GM18868 (cell line): Measurements from ENCODE around the gene DNAJC27.
"Not testable (repeated sequence)": the region's sequence is repeated elsewhere in the genome, so short reads cannot be mapped to it uniquely, and the experiment has no call there.

Source experiments
- ATAC-seq: cut with Tn5 transposase; IDR thresholded peaks from one replicate; pipeline ENCODE4 v1.9.1; 2021; ENCODE audit warnings: mild to moderate bottlenecking, moderate library complexity; ENCODE audit not compliant: unreplicated experiment

DNAJC27 gene

GRCh38 chr2:24971536-24972314, at the start of gene DNAJC27:
TSS of gene DNAJC27 (minus strand) at chr2:24971955. CDS start at chr2:24971904, 51 bp downstream.
- peak; percentile 89 for ATAC-seq

GRCh38 chr2:25018681-25019080, 46.9 kb upstream of the DNAJC27 start:
- no peak for ATAC-seq

- ATAC-seq: no peak
Observed at GRCh38 chr2:25014631-25015030, 42.9 kb upstream of the DNAJC27 start.

- not testable (repeated sequence) for ATAC-seq
Observed at GRCh38 chr2:25011342-25011741, 39.6 kb upstream of the DNAJC27 start.

- no peak for ATAC-seq
Observed at GRCh38 chr2:25009954-25010353, 38.2 kb upstream of the DNAJC27 start.

- ATAC-seq: no peak
Observed at GRCh38 chr2:25002066-25002465, 30.3 kb upstream of the DNAJC27 start.

- ATAC-seq: no peak
Observed at GRCh38 chr2:25001325-25001637, 29.5 kb upstream of the DNAJC27 start.

GRCh38 chr2:25000503-25001324, 29.0 kb upstream of the DNAJC27 start:
- ATAC-seq: no peak

- ATAC-seq: no peak
Observed at GRCh38 chr2:25000036-25000435, 28.3 kb upstream of the DNAJC27 start.

- not testable (repeated sequence) for ATAC-seq
Observed at GRCh38 chr2:24999097-24999496, 27.3 kb upstream of the DNAJC27 start.

- ATAC-seq: no peak
Observed at GRCh38 chr2:24994146-24994724, 22.5 kb upstream of the DNAJC27 start.

- ATAC-seq: no peak
Observed at GRCh38 chr2:24993406-24994145, 21.8 kb upstream of the DNAJC27 start.

- no peak for ATAC-seq
Observed at GRCh38 chr2:24986372-24986771, 14.6 kb upstream of the DNAJC27 start.

- ATAC-seq: no peak
Observed at GRCh38 chr2:24985511-24985910, 13.8 kb upstream of the DNAJC27 start.

GRCh38 chr2:24984912-24985311, 13.2 kb upstream of the DNAJC27 start:
- no peak for ATAC-seq

- no peak for ATAC-seq
Observed at GRCh38 chr2:24981411-24982136, 9.8 kb upstream of the DNAJC27 start.

- no peak for ATAC-seq
Observed at GRCh38 chr2:24978661-24979060, 6.9 kb upstream of the DNAJC27 start.

- ATAC-seq: no peak
Observed at GRCh38 chr2:24977631-24978030, 5.9 kb upstream of the DNAJC27 start.

GRCh38 chr2:24973812-24974211, 2.1 kb upstream of the DNAJC27 start:
- no peak for ATAC-seq

GRCh38 chr2:24972315-24972961, 683 bp upstream of the DNAJC27 start:
- ATAC-seq: no peak
